HG03460 (cell line): ENCODE data around the gene EIF4B.

ENCODE experiments used
- ATAC-seq: cut with Tn5 transposase; IDR thresholded peaks from one replicate; pipeline ENCODE4 v1.9.1; 2021; ENCODE audit not compliant: unreplicated experiment

Gene EIF4B

GRCh38 chr12:53056901-53057300, 50.6 kb downstream of the EIF4B start:
- ATAC-seq = no peak

GRCh38 chr12:53057816-53058500, 51.7 kb downstream of the EIF4B start:
- no peak for ATAC-seq

GRCh38 chr12:53058674-53059433, 52.6 kb downstream of the EIF4B start:
- no peak for ATAC-seq

GRCh38 chr12:53059434-53060063, 53.3 kb downstream of the EIF4B start:
- no peak for ATAC-seq

GRCh38 chr12:53060064-53060720, 53.9 kb downstream of the EIF4B start:
- ATAC-seq = no peak

GRCh38 chr12:53060721-53061276, 54.5 kb downstream of the EIF4B start:
- no peak for ATAC-seq

- no peak for ATAC-seq
Observed at GRCh38 chr12:53061404-53062010, 55.3 kb downstream of the EIF4B start.

- ATAC-seq = no peak
Observed at GRCh38 chr12:53062011-53062961, 56.0 kb downstream of the EIF4B start.

- no peak for ATAC-seq
Observed at GRCh38 chr12:53062977-53063707, 56.9 kb downstream of the EIF4B start.

- ATAC-seq = no peak
Observed at GRCh38 chr12:53063708-53064612, 57.7 kb downstream of the EIF4B start.

GRCh38 chr12:53064613-53065436, 58.6 kb downstream of the EIF4B start:
- ATAC-seq = no peak

- ATAC-seq = no peak
Observed at GRCh38 chr12:53065470-53065869, 59.2 kb downstream of the EIF4B start.

- ATAC-seq = no peak
Observed at GRCh38 chr12:53065975-53066931, 60.0 kb downstream of the EIF4B start.

- no peak for ATAC-seq
Observed at GRCh38 chr12:53067074-53067992, 61.1 kb downstream of the EIF4B start.
